ENCODE measurements around the gene HS1BP3. TPM values are rescaled to one million over a fixed set of nuclear protein-coding genes. Genes with fewer than 3 reads are reported as not detected.

HS1BP3 gene
- total and polyA plus RNA-seq, 9 of the 15 experiments (the other 6 are each of a cell fraction or from before 2014, with no cell fraction given) = 0.41 to 8.3 (median 5.9) TPM

- WGBS (ENCODE audit: insufficient coverage, low coverage, missing lambda C conversion rate) = 59% methylated on average over 9 of the region's 10 CpGs
- BruUV-seq (replicated peaks) = no TSS peak
- no peaks in the 10 kb centered on the region for H3K36me3 ChIP-seq (ENCODE audit: control insufficient read depth, insufficient read depth, low read length)
These were observed 27.7 kb downstream of the HS1BP3 start for GRCh38 chr2:20623241-20623640.

More at GRCh38 chr2:20623241-20623640, 27.7 kb downstream of the HS1BP3 start:
- Histone ChIP-seq H4K20me1 (replicated peaks; ENCODE audit: control insufficient read depth, insufficient read depth, low read length) (no peaks in the 10 kb centered on the region), H3K27ac (ENCODE audit: extremely low read depth, low read depth, low read length) (no peak overlapping the region), H2AFZ (ENCODE audit: low read depth, low read length) (no peak overlapping the region), H3K27me3 (ENCODE audit: control insufficient read depth in 2 of 2, insufficient read depth in 2 of 2, low read length in 2 of 2) (no peaks in the 10 kb centered on the region), H3K4me2 (ENCODE audit: insufficient read depth, low read length) (no peak overlapping the region), H3K9me1 (ENCODE audit: control insufficient read depth, insufficient read depth, low read length) (no peaks in the 10 kb centered on the region), H3K9me3 (replicated peaks; ENCODE audit: control insufficient read depth, insufficient read depth, low read depth, low read length) (no peaks in the 10 kb centered on the region), H3K4me3 (no peak overlapping the region), H3K79me2 (ENCODE audit: control insufficient read depth, insufficient read depth, low read length) (no peaks in the 10 kb centered on the region), H3K4me1 (replicated peaks in 1 of 2; ENCODE audit: control insufficient read depth in 2 of 2, insufficient read depth in 2 of 2, low read length in 2 of 2) (peaks cover 2 to 16% of the 10 kb centered on the region in 2 experiments; a peak in 4 of 5 replicates), H3K9ac (ENCODE audit: insufficient read depth in 1 of 2, low read depth in 2 of 2, low read length in 2 of 2) (no peak overlapping the region)
- TF ChIP-seq CBX8 (IDR thresholded peaks at IDR 0.05; ENCODE audit: borderline replicate concordance, extremely low read depth, low read depth, low read length, poor library complexity, severe bottlenecking) = no peak
- TF ChIP-seq AFF4 (CRISPR knock-in tag; IDR thresholded peaks at IDR 0.05) = no peak
- FAIRE-seq (no peak), ATAC-seq (no peak), DNase-seq (ENCODE audit: extremely low read depth in 1 of 4, low spot score in 3 of 4) (no peak)
- ChIA-PET CTCF (ENCODE audit: low intra/inter-chr PET ratio) (no interaction called here), POLR2A (interaction anchor here (0.7 kb wide), 1 partner anchor 177 kb away, joined by 3 read pairs; the partner anchor contains the start of gene RHOB)
- intact Hi-C loops (cut with micrococcal nuclease) = no loop called here
- in situ Hi-C loops (cut with MboI) = no loop called here
